Measurements from ENCODE around the gene LAG3. TPM values are rescaled to one million over a fixed set of nuclear protein-coding genes. Genes with fewer than 3 reads are reported as not detected.

The LAG3 gene
- total RNA-seq, 1 experiment from 2014 or later = 0.16 TPM

DNA sequence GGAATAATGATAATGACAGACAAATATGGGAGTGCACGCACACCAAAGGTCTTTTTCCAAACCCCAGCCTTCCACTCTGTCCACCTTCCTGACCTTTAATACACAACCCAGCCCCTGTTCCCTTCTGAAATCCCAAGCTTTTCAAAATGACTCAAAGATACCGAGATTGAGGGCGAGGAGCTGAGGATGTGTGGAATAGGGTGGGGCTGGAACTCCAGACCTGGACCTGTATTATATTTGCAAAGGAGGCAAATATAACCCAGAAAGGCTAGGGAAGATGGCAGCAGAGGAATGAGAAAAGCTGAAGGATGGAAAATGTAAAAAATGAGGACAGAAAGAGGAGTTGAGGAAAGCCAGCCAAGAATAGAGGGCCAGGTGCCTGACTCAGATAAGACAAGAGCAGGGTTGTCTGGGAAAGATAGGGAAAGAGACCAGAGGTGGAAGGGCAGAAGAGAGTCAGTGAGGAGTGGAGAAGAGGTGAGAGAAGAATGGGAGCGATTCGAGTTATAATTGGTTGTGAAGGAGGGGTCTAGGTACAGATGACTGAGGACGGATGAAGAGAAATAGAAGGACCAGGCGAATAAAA lies 7.2 kb upstream of the LAG3 start:
- Histone ChIP-seq H3K27me3 (no peaks in the 10 kb centered on the region), H3K9me3 (replicated peaks) (no peaks in the 10 kb centered on the region), H3K4me3 (peak overlapping the region; percentile 78), H3K36me3 (no peaks in the 10 kb centered on the region), H3K4me1 (peaks cover 26% of the 10 kb centered on the region), H3K27ac (no peak overlapping the region)
- peak in 1 of 2 experiments; percentile 21 for DNase-seq

DNA sequence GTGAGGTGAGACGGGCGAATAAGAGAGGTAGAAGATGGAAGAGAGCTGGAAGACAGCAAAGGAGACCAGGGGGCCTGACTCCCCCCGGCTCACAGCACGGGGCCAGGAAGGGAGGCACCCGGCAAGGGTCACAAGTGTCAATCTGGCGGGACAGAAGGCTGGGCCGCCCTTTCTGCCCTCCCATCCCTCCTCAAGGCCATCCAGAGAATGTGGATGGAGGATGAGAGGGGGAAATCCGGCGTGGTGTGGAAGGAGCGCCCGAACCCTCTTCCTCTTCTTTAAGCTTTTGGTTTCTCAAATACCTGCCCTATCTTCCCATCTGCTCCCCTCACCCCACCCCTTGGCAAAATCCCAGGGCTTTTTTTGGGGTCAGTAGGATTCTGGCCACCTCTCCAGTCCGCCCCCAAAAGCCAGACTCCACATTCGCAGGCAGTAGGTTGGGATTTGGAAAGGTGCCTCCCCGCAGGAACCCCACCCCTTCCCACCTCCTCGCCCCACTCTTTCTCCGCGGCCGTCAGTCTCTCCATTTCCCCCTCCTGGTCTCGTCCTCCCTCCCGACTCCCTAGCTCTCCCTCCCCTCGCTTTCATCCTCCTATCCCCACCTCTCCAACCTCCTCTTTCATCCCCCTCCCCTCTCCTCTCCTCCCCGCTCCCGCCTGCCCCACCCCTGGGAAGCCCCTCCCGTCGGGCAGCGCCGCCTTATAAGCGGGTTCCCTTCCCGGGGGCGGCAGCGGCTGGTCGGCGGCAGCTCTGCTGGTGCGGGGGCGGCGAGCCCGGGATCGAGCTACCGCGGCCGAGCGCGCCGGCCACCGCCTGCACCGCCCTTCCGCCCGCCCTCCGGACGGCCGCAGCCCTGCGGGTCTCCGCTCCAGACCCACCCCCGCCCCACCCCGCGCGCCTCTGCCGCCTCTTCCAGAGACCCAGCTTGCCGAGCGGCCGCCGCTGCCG lies 6.4 kb upstream of the LAG3 start, which contains the start of gene PTMS:
PTMS (plus strand) TSS at position 730 of the 948 bp plus-strand sequence. CDS start 343 bp downstream, outside the sequence.
- Histone ChIP-seq H3K36me3 (no peaks in the 10 kb centered on the region), H3K27ac (no peak within 1 kb of the TSS), H3K27me3 (no peaks in the 10 kb centered on the region), H3K4me3 (peak within 1 kb of the TSS; percentile 78), H3K9me3 (replicated peaks) (no peaks in the 10 kb centered on the region), H3K4me1 (peaks cover 26% of the 10 kb centered on the region)
- DNase-seq = peak; percentile 87 to 90

DNA sequence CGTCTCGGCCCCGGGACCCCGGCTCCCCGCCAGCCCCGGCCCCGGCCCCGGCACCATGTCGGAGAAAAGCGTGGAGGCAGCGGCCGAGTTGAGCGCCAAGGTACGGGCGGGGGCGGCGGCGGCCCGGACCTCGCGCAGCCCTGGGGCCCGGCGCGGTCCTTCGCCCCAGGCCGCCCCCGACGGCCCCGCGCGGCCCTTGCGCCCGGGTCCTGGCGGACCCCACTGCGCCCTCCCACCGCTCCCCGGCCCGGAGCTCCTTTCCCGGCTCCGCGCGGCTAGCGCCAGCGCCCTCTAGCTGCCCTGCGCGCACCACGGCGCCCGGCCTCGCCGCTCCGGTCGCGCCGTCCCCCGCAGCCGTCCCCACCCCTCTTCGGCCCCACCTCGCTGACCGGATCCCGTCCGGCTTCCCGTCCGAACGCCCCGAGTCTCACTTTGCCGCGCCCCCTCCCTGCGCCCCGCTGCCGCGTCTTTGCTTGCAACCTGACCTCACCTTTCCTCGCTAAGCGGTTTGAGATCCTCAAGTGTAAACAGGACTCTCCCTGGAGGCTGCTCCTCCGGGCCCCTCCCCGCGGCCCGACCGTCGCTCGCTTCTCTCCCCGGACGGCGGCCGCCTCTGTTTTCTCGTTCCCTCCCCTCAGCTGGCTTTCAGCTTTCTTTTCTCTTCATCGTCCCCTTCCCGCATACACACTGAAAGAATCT lies 5.5 kb upstream of the LAG3 start:
- H3K9me3 ChIP-seq (replicated peaks) = no peaks in the 10 kb centered on the region
- no peaks in the 10 kb centered on the region for H3K27me3 ChIP-seq
- peak overlapping the region; percentile 78 for H3K4me3 ChIP-seq
- peaks cover 26% of the 10 kb centered on the region for H3K4me1 ChIP-seq
- no peak overlapping the region for H3K27ac ChIP-seq
- no peaks in the 10 kb centered on the region for H3K36me3 ChIP-seq
- DNase-seq = peak; percentile 68 to 76

DNA sequence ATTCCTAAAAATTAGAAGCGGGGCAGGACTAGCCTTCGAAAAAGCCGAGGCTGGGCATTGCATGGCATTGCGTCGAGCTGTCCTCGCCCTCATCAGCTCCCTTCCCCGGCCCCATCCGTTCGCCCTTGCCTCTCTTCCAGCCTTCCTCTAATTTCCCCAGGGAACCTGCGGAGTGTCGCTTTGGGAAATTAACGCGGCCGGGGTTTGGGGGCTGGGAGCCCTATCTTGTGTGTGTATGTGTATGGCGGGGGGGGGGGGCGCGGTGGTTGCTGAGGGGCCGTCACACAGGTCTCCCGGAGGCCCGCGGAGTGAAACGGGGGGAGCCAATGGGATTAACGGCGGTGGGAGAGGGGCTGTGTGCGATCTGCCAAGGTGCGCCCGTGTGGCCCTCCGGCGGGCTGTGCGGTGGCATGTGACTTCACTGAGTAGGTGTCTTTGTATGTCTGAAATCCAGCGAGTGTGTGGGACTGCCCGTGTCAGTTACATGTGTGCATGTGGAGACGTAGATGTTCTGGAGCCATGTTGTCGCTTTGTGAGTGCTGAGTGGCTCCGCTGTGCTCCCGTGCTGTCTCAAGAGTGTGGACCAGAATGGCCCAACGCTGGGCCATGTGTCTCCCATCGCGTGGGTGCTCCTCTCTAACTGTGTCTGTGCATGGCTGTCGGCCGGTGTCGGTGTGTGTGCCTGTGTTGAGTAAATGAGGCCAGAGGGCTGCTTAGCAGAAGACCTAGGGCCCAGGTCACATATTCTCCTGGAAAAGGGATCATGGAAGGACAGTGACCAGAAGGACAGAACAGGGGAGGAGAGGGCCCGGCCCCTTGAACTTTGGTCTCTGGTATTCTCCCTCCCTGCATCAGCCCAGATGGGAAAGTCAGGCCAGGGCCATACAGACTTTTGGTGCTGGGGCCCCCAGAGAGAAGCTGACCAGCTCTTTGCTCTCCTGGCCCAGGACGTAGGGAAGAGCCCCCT lies 4.7 kb upstream of the LAG3 start:
- no peaks in the 10 kb centered on the region for H3K27me3 ChIP-seq
- H3K4me3 ChIP-seq = peak overlapping the region; percentile 78
- no peaks in the 10 kb centered on the region for H3K36me3 ChIP-seq
- H3K27ac ChIP-seq = no peak overlapping the region
- no peaks in the 10 kb centered on the region for H3K9me3 ChIP-seq (replicated peaks)
- DNase-seq = peak; percentile 31 to 36
- peaks cover 26% of the 10 kb centered on the region for H3K4me1 ChIP-seq

DNA sequence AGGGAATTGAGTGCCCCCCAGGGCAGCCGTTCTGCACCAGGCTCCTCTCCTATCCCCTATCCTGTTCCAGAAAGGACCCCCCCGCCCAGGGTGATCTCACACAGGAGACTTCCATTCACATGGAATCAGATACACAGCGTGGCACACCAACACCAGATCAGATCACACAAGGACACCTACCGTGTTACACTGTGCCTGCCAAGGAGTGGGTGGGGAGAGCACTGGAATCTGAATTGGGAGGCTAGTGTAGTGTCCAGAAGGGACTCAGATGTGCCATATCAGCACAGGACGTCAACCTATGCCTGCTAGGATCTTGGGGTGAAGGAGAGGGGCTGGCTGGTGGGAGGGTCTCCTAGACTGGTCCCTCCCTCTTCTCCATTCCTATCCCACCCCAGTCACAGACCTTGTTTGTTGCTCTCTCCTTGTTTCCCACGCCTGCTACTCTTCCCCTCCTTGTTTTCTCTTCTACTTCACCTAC lies 3.8 kb upstream of the LAG3 start:
- Histone ChIP-seq H3K9me3 (replicated peaks) (no peaks in the 10 kb centered on the region), H3K27me3 (no peaks in the 10 kb centered on the region), H3K36me3 (no peaks in the 10 kb centered on the region), H3K27ac (no peak overlapping the region), H3K4me1 (peaks cover 21% of the 10 kb centered on the region), H3K4me3 (no peak overlapping the region)
- DNase-seq = no peak

DNA sequence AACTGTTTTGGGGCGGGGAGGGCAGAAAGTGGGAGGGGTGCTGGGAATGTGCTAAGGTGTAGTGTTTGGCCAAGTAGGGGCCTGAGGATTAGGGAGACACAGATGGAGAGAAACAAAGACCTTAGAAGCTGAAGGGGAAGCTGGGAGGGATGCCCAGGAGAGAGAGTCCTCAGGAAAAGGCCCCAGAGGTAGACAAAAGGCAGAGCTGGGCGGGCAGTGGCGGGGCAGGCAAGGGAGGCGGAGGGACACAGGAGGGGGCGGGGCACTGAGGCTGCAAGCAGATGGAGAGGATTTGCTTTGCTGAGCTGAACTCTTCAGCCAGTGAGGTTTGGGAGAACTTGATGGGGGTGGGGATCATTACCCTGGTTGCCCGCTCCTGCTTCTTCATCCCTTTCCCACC lies 3.3 kb upstream of the LAG3 start:
- peak; percentile 47 to 48 for DNase-seq
- Histone ChIP-seq H3K36me3 (no peaks in the 10 kb centered on the region), H3K4me3 (no peak overlapping the region), H3K4me1 (peaks cover 16% of the 10 kb centered on the region), H3K9me3 (replicated peaks) (no peaks in the 10 kb centered on the region), H3K27ac (no peak overlapping the region), H3K27me3 (no peaks in the 10 kb centered on the region)

DNA sequence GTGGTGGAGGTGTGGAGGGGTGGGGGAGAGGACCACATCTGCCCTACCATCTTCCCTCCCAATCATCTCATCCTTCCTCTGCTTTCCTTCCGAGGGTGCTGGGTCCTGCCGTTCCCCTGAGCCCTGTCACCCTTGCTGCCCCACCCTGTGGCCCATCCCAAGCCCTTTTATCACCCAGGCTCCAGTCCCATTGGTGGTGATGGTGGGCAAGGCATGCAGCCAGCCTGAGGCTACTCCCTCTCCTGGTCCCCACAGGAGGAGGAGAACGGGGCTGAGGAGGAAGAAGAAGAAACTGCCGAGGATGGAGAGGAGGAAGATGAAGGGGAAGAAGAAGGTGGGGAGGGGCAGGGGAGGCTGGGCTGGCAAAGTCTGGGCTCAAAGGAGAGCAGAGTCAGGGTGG lies 2.7 kb upstream of the LAG3 start:
- no peak overlapping the region for H3K27ac ChIP-seq
- DNase-seq = no peak

DNA sequence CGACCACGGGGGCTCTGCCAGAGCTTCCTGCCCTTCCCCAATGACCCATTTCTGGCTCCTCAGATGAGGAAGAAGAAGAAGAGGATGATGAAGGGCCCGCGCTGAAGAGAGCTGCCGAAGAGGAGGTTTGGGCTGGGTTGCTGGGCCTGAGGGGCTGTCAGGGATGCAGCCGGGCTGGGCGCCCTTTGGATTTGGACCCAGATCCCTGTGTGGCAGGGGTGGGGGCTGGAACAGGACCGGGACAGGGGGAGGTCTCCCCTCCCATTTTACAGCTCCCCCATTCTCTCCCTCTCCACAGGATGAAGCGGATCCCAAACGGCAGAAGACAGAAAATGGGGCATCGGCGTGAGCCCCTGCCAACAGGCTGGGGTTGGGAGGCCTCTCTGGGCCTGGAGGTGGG lies 2.2 kb upstream of the LAG3 start:
- Histone ChIP-seq H3K9me3 (replicated peaks) (no peaks in the 10 kb centered on the region), H3K27me3 (no peaks in the 10 kb centered on the region), H3K27ac (no peak overlapping the region), H3K36me3 (no peaks in the 10 kb centered on the region), H3K4me3 (no peak overlapping the region), H3K4me1 (peaks cover 10% of the 10 kb centered on the region)
- no peak for DNase-seq

More for the DNA sequence above, 2.7 kb upstream of the LAG3 start:
- no peak overlapping the region for H3K4me3 ChIP-seq
- H3K4me1 ChIP-seq = peaks cover 15% of the 10 kb centered on the region
- no peaks in the 10 kb centered on the region for H3K27me3 ChIP-seq
- no peaks in the 10 kb centered on the region for H3K36me3 ChIP-seq
- no peaks in the 10 kb centered on the region for H3K9me3 ChIP-seq (replicated peaks)

DNA sequence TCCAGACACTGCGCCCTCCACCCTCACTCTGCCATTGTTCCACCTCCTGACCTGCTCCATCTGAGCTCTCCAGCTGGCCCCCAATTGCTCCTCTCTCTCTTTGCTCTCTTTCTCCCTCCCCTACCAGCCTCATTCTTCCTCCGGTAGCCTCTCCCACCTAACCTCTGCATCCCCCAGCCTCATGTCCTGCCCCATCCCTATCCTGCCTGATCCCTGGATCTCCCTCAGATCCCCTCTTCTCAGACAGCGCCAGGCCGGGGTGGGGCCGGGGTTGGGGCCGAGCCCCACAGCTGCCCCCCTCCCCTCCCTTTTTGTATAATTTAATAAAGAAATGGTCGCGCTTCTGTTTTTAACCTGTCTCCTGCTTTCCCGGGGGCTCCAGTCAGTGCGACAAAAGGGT lies 1.7 kb upstream of the LAG3 start:
- H3K27ac ChIP-seq = no peak overlapping the region

DNA sequence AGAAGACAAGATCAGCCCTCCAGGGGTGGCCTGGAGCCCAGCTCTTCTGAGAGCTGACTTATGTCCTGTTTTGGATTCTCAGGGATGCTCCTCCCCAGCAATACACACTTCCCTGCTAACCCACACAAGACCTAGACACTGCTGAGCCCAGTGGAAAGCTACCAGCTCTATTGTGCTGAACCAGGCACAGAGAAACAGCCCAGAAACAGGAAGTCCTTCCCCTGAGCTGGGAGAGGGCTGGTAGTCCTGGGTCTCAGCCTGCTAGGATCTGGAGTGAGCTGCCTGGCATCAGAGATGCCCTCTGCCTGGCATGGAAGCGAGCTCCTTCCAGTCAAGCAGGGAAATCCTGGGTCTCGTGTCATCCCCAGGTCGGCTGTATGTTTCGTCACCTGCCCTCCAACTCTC lies 1.2 kb upstream of the LAG3 start:
- H3K27ac ChIP-seq = no peak overlapping the region
- H3K4me1 ChIP-seq = peaks cover 8% of the 10 kb centered on the region; the same call in 1 of the 2 replicates
- H3K36me3 ChIP-seq = no peaks in the 10 kb centered on the region
- H3K27me3 ChIP-seq = no peaks in the 10 kb centered on the region
- DNase-seq = no peak
- H3K4me3 ChIP-seq = no peak overlapping the region
- H3K9me3 ChIP-seq (replicated peaks) = no peaks in the 10 kb centered on the region

More for the DNA sequence above, 1.7 kb upstream of the LAG3 start:
- no peak for DNase-seq
- H3K4me1 ChIP-seq = peaks cover 8% of the 10 kb centered on the region; the same call in 1 of the 2 replicates
- no peaks in the 10 kb centered on the region for H3K36me3 ChIP-seq
- H3K4me3 ChIP-seq = no peak overlapping the region
- H3K9me3 ChIP-seq (replicated peaks) = no peaks in the 10 kb centered on the region
- no peaks in the 10 kb centered on the region for H3K27me3 ChIP-seq

DNA sequence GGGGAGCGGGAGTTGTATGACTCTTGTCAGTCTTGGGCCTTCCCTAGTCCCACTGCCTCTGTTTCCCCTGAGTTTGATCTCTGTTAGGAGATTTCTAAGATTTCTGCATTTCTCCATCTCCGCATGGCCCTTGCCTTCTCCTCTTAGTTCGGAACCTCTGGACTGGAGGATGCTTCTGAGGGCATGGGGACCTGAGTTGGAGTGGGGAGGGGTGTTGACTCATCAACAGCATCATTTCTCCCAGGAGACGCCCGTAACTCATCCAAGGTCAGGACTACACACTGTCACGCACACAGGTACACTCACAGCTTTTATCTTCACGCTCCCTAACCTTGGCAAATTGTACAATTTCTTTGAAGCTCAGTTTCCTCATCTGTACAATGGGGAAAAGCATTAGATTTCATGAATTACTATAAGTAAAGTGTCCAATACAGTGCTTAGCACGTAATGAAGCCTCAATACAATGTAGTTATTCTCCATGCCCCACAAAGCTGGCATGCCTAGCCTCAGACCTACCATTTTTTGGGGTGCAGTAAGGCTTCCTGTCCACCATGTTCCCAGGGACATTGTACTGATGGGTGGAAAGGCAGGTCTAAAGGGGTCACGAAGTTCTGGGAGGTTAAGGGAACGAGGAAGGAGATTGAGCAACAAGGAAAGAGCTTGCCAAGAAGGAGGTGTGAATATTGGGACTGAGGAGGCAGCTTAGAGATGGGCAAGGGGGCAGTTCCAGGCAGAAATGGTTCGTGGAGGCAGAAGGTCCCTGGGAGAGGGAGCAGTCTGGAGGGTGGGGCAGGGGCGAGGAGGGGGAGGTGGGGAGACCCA lies 600 bp upstream of the LAG3 start:
- no peak overlapping the region for H3K4me3 ChIP-seq
- DNase-seq = no peak
- H3K27me3 ChIP-seq = no peaks in the 10 kb centered on the region
- no peaks in the 10 kb centered on the region for H3K36me3 ChIP-seq
- H3K4me1 ChIP-seq = peaks cover 8% of the 10 kb centered on the region; the same call in 1 of the 2 replicates
- no peaks in the 10 kb centered on the region for H3K9me3 ChIP-seq (replicated peaks)
- H3K27ac ChIP-seq = no peak overlapping the region

DNA sequence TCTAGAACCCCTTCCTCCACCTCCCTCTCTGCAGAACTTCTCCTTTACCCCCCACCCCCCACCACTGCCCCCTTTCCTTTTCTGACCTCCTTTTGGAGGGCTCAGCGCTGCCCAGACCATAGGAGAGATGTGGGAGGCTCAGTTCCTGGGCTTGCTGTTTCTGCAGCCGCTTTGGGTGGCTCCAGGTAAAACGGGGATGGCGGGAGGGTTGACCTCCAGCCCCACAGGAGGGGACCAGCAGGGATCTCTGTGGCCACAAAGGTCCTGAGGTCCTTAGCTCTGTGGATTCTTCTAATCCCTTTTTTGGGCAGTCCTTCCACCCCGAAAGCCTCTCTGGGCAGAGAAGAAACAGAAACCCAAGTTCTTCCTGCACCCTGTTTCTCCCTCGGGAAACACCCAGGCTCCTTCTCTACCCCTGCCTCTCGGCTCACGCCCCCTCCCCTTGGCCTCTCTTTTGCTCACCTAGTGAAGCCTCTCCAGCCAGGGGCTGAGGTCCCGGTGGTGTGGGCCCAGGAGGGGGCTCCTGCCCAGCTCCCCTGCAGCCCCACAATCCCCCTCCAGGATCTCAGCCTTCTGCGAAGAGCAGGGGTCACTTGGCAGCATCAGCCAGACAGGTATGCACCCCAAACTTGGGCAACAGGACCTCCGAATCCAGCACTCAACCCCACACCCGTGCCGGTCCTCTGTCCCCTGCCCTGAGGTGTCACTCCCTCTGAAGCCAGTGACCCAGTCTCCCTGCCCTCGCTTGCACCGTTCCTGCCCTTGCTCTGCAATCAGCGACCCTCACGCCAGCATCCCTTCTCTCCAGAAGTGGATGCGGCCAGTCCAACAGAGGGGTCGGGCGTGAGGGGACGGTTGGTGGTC lies 638 bp downstream of the LAG3 start:
- Histone ChIP-seq H3K9me3 (replicated peaks) (no peaks in the 10 kb centered on the region), H3K4me1 (peaks cover 5% of the 10 kb centered on the region; the same call in 1 of the 2 replicates), H3K27ac (no peak overlapping the region), H3K4me3 (no peak overlapping the region), H3K27me3 (no peaks in the 10 kb centered on the region), H3K36me3 (no peaks in the 10 kb centered on the region)
- DNase-seq = no peak
